ENCODE data around the gene SNRPA.

DNA sequence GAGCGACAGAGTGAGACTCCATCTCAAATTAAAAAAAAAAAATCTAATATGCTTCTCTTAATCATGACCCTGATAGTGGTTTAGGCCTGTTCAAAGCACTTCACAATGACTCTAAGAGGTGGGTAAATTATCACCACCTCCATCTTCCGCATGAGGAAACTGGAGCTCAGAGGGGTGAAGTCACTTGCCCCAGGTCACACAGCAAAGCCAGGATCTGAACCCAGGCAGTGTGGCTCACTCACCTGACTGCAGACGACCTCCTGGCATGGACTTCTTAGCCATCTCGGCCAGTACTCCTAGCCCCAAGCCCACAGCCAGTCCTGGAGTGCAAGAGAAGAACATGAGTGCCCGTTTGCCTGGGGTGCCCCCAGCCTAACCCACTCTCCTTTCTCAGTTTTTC, 41.2 kb upstream of the SNRPA start:
- TF ChIP-seq, protein P1, sequence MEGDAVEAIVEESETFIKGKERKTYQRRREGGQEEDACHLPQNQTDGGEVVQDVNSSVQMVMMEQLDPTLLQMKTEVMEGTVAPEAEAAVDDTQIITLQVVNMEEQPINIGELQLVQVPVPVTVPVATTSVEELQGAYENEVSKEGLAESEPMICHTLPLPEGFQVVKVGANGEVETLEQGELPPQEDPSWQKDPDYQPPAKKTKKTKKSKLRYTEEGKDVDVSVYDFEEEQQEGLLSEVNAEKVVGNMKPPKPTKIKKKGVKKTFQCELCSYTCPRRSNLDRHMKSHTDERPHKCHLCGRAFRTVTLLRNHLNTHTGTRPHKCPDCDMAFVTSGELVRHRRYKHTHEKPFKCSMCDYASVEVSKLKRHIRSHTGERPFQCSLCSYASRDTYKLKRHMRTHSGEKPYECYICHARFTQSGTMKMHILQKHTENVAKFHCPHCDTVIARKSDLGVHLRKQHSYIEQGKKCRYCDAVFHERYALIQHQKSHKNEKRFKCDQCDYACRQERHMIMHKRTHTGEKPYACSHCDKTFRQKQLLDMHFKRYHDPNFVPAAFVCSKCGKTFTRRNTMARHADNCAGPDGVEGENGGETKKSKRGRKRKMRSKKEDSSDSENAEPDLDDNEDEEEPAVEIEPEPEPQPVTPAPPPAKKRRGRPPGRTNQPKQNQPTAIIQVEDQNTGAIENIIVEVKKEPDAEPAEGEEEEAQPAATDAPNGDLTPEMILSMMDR (IDR thresholded peaks at IDR 0.05; ENCODE audit: low read depth, low read length) = no peak
- TF ChIP-seq EZH2phosphoT487 (IDR thresholded peaks at IDR 0.05; ENCODE audit: low read depth) = no peak

Measured in OCI-LY3 (cell line).